Dedifferentiated amniotic fluid mesenchymal stem cell (primary cell): Measurements from ENCODE around the gene RSAD1.
A peak's percentile ranks its signal among the peaks of the same experiment; 100 is the strongest.

Source experiments
- DNase-seq: peaks from one replicate; pipeline ENCODE4 v3.0.0-alpha.2; 2016; ENCODE audit errors: extremely low spot score

The RSAD1 gene

GRCh38 chr17:50495217-50495823, 16.7 kb downstream of the RSAD1 start:
- DNase-seq: no peak

DNA sequence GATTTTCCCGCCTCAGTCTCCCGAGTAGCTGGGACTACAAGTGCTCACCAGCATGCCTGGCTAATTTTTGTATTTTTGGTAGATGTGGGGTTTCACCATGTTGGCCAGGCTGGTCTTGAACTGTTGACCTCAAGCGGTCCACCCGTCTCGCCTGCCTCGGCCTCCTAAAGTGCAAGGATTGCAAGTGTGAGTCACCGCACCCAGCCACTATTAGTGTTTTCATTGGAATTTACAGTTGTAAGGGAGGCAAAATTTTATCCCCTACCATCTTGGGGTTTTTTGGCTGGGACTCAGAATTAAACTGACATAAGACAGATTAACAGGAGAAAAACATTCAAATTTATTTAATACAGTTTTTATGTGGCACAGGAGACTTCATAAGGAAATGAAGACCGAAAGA, 17.3 kb downstream of the RSAD1 start:
- no peak for DNase-seq

GRCh38 chr17:50498021-50498874, 19.6 kb downstream of the RSAD1 start:
- DNase-seq: no peak

DNA sequence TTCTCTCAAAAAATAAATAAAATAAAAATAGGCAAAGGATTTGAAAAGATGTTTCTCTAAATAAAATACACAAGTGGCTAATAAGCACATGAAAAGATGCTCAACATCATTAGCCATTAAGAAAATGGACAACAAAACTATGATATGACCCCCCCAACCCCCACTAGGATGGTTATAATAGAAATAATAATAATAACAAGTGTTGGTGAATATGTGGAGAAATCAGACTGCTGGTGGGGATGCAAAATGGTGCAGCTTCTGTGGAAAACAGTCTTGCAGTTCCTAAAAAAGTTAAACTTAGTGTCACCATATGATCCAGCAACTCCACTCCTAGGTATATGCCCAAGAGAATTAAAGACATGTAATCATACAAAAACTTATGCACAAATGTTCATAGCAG, 20.6 kb downstream of the RSAD1 start:
- no peak for DNase-seq

DNA sequence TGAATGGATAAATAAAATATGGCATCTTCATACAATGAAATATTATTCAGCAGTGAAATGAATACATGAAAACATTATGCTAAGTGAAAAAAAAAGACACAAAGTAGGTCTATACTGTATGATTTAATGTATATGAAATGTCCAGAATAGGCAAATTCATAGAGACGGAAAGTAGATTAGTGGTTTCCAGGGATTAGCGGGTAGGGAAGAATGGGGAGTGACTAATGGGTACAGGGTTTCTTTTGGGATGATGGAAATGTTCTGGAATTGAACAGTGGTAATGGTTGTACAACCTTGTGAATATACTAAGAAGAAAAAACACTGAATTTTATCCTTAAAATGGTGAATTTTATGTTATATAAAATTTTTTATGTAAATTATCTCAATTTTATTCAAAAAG, 21.1 kb downstream of the RSAD1 start:
- DNase-seq: no peak

DNA sequence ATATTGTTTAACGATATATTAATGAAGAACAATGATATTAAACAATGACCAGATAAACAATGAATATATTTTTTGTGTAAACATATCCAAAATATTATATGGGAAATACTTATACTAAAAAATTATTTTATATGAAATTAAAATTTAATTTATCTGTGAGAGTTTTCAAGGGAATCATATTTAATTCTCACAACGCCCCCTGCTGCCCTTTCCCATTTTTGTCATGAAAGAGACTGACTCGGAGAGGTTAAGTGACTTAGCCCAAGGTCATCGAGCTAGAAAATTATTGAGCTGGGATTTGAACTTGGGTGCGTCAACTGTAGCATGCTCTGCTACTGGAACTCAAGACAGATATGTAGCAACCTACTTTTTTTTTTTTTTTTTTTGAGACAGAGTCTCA, 22.4 kb downstream of the RSAD1 start:
- DNase-seq: no peak

DNA sequence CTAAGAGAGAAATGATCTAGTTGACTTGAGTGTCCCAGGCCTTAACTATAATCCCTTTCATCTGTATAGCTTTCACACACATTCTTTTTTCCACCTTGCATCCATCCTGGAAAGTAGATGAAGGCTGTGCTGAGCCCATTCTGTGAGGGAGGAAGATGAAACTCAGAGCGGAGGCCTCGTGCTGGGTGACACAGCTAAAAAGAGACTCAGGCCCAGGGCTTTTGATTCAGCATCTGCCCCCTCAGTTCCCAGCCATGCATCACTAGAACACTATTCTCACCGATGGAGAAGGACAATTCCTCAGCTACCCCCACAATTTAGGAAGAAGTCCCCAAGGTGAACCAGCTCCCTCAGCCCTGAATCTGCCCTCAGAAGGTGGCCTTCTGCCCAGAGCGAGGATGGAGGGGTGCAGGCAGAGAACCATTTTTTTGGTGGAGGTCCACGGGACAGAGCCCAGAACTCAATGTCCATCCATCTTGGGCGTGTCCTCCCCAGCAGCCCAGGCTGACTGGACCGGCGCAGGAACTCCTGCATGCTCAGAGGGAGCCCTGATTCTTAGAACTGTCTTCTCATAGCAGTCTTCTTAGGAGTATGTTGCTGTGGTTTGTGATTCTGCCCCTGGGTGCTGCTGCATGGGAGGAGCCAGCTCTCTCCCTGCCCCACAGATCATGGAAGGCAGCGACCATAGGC, 23.8 kb downstream of the RSAD1 start:
- DNase-seq: no peak

DNA sequence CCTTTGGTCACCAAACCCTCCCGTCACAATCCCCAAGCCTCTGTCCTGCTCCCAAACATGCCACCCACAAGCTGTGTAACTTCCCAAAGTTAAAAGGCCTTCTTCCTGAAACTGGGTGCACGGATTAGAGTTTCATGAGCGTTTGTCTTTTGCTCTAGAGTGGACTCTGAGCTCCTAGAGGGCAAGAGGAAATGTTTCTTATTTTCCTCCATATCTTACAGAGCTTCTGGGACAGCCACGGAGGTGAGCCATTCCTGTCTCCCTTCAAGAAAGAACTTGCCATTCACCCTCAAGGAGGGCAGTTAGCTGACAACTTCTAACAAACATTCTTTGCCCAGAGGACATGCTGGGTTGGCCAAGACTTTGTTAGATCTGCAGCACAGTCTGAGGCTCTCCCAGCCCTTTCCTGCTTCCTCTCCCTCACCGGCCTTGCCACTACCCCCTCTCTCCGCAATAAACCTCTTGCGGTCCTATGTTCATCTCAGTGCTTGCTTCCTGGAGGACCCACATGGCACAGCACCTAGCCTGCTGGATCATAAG, 27.0 kb downstream of the RSAD1 start:
- DNase-seq: no peak

DNA sequence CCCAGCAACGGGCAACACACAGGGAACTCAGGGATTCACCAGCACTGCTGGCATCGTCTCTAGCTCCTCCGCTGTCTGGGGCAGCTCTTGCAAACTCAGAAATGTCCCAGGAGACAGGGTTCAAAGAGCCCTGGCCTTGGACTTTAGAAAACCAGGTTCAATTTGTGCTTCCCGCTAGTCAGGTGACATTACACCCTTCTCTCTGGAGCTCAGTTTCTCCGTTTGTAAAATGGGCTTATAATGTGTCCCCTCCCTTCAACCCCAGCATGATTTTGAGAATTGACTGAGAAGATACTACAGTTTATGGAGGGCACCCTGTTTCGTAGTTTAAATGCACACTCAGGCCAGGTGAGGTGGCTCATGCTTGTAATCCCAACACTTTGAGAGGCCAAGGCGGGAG, 27.6 kb downstream of the RSAD1 start:
- DNase-seq: no peak

DNA sequence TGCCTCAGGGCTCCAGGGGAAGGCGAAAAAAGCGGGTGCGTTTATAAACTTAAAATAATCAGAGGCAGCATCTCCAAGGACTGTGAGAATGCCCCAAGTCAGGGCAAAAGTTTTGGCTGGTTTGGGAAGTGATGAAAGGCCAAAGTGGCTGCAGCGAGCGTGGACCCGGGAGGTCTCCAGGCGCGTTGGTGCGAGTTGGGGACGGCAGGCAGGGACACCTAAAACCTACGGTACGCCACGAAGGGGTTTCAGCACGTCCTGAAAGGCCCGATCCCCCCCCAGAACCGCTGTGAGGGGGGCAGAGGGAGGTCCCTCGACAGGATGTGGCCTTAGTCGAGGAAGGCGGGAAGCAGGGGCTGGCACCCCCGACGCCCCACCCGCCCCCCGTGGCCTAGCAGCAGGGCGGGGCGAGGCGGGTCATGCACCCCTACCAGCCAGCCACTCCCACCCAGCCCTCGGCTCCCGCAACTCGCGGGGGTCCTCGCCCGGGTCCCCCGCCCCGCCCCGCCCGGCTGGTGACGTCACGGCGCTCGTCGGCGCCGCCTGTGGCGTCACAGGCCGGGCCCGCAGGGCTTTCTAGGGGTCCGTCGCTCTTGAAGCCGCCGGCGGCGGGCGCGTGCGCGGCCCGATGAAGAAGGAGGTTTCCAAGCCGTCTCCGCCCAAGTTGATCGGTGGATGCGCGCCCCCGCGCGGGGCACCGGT, 29.4 kb downstream of the RSAD1 start, which contains the start of gene MYCBPAP:
TSS of gene MYCBPAP (plus strand) at position 569 of the 702 bp plus-strand sequence. CDS start 236 bp downstream, outside the sequence.
- peak; percentile 60 for DNase-seq

GRCh38 chr17:50508573-50509460, 30.2 kb downstream of the RSAD1 start:
- DNase-seq: no peak

DNA sequence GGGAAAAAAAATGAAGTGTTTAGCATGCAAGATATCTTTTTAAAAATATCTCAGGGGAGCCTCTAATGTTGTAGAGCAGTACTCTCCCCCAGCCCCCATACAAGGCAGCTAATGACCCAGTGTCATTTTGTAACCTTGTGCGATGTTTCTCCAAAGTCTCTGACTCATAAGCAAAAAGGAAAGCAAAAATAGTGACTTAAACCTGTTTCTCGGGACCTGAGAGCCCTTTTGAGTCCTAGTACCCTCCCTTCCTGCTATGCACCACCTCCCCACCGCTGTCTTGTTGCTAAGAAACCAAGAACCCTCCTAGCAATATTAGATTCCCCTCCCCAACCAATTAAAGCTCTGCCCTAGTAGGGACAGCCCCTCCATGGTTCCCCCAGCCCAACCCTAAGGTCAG, 32.4 kb downstream of the RSAD1 start:
- no peak for DNase-seq

GRCh38 chr17:50513495-50513894, 34.8 kb downstream of the RSAD1 start:
- DNase-seq: no peak

DNA sequence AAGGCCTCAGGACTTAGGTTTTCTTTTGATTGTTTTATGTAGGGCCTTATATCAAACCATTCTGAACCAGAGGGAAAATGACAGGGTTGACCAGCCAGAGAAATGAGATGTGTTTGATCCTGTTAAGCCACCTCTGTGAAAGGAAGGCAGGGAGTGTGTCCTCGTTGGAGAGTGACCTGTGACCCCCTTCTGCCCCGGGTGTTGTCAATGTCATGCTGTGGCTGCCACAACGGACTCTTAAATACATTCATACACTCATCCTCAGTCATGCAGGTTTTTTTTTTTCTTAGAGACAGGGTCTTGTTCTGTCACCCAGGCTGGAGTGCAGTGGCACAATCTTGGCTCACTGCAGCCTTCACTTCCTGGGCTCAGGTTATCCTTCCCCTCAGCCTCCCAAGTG, 35.7 kb downstream of the RSAD1 start:
- no peak for DNase-seq

DNA sequence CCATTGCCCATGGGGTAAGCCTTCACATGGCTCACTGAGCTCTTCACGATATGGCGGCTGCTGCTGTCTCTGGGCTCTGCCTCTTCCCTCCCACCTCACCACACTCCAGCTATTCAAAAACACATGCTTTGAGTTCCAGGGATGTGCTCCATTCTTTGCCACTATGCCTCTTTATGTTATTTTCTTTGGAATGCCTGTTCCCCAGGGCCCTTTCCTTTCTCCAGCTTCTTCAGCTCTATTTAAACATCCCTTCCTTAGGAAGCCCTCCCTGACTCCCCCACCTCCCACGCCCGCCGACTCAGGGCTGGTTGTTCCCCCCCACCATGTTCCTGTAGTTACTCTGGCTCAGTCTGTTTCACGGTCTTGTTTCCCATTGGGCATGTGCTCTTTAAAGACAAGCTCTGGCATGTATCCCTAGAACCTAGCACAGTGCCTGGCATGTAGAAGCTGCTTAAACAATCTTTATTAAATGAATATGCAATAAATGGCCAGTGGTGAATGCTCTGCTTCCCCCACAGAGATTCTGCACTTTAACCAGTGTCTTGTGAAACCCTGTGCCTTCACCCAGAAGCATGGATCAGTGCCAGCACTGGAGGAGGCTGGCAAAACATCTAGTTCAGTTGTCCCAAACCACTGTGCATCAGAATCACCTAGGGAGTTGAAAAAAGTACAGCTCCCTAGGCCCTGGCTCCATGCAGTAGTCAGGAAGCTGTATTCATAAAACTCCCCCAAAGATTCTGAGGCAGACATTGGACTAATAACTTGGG, 36.5 kb downstream of the RSAD1 start:
- no peak for DNase-seq

DNA sequence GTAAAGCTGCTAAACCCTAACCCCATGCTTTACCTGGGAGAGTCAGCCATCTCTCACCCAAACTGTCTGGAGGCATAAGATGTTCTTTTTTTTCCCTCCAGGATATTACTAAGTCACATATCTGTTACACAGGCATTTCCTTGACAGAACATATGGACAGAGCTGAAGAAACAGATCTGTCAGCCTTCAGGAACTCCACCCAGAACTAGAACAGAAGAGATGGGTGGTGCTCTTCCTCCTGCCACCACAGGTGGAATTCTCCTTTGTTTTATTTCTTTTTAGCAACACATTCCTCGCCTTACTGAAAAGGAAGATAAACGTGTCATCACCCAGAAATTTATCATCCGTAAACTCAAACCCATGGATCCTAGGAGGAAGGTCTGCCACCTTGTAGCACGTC, 38.4 kb downstream of the RSAD1 start:
- no peak for DNase-seq

GRCh38 chr17:50517504-50518383, 39.1 kb downstream of the RSAD1 start:
- no peak for DNase-seq

DNA sequence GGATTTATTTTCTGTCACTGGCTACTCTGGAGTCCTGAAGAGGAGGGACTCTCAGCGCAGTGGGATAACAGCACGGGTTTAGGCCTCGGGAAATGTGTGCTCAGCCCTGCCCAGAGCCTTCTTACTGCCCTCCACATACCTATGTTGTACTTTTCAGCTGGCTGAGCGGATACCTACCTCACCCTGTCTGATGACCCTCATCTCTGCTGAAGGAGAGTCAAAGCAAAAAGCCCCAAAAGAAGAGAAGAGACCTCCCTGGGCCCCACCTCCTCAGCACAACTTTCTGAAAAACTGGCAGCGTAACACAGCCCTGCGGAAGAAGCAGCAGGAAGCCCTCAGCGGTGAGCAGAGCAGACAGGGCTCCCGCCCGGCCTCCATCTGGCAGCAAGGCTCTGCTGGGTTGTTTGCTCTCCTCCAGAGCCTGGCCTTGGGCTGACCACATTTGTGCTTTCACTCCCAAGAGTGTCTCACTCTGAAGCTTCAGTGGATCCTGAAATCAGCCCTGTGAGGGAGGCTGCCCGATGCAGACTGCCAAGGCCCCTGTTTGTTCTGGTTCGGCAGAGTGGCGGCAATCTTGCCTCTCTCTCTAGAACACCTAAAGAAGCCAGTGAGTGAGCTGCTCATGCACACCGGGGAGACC, 39.8 kb downstream of the RSAD1 start:
- no peak for DNase-seq
